PC-9 (cell line): ENCODE data around the gene COL5A1.

ENCODE experiments used
- EZH2 ChIP-seq: fragments of 200-600 bp; sonication (generic); IDR thresholded peaks from 2 replicates; pipeline ENCODE4 v1.8.0; 2017; ENCODE audit warnings: antibody characterized with exemption, low read depth
- TF ChIP-seq, protein P1 (sequence below): fragments of 200-600 bp; sonication (generic); conservative IDR thresholded peaks from 2 replicates; pipeline ENCODE4 v1.6.1; 2017; ENCODE audit warnings: mixed run types, antibody characterized with exemption, mild to moderate bottlenecking, moderate library complexity

DNA sequence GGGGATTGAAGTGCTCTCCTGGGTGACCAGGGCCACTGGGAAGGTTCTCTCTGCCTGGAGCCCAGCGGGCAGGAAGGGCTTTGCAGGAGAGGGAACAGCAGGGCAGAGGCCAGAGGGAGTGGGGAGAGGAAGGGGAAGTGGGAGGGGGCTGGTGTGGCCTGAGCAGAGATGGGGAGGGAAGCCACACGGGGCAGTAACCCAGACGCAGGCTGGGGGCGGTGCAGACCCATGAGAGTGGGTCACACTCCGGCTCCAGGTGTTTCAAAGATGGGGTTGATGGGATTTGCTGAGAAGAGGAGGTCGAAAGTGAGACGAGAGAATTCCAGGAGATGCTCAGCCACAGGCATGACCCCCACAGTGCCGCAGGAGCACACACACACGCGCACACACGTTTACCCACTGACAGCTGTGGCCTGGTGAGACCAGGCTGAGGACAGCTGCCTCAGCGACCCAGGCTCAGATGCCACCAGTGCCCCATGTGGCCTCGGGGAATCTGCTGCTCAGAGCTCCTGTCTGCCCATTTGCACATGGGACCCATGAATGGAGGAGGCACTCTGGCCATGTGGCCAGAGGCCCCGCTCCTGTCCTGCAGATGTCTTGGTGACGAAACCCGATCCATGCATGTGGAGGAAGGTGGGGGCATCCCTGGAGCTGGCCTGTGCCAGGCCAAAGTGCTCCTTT, 206.3 kb downstream of the COL5A1 start:
- TF ChIP-seq, protein P1, sequence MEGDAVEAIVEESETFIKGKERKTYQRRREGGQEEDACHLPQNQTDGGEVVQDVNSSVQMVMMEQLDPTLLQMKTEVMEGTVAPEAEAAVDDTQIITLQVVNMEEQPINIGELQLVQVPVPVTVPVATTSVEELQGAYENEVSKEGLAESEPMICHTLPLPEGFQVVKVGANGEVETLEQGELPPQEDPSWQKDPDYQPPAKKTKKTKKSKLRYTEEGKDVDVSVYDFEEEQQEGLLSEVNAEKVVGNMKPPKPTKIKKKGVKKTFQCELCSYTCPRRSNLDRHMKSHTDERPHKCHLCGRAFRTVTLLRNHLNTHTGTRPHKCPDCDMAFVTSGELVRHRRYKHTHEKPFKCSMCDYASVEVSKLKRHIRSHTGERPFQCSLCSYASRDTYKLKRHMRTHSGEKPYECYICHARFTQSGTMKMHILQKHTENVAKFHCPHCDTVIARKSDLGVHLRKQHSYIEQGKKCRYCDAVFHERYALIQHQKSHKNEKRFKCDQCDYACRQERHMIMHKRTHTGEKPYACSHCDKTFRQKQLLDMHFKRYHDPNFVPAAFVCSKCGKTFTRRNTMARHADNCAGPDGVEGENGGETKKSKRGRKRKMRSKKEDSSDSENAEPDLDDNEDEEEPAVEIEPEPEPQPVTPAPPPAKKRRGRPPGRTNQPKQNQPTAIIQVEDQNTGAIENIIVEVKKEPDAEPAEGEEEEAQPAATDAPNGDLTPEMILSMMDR: no peak
- TF ChIP-seq EZH2: no peak
